Activated CD4-positive, alpha-beta T cell treated with anti-CD3 and anti-CD28 coated beads, Interleukin-10, Interleukin-2, amounts not matched to agents 100 ng/mL and 50 ng/mL, durations not matched to agents 16 hours and 8 hours (primary cell): ENCODE data around the gene TOR1AIP2.
"Not testable (repeated sequence)": the region's sequence is repeated elsewhere in the genome, so short reads cannot be mapped to it uniquely, and the experiment has no call there.

Source experiments
- DNase-seq: peaks from one replicate; pipeline ENCODE4 v3.0.0-alpha.2; 2020

The TOR1AIP2 gene

GRCh38 chr1:179875596-179876299 lies 1.9 kb downstream of the TOR1AIP2 start:
- no peak for DNase-seq

- DNase-seq: no peak
These were observed 4.2 kb downstream of the TOR1AIP2 start for GRCh38 chr1:179873438-179873851.

- DNase-seq: no peak
These were observed 5.0 kb downstream of the TOR1AIP2 start for GRCh38 chr1:179872558-179872957.

GRCh38 chr1:179871940-179872339 lies 5.7 kb downstream of the TOR1AIP2 start:
- DNase-seq: no peak

GRCh38 chr1:179870870-179871269 lies 6.7 kb downstream of the TOR1AIP2 start:
- no peak for DNase-seq

- peak; percentile 34 for DNase-seq
These were observed 9.9 kb downstream of the TOR1AIP2 start for GRCh38 chr1:179867493-179868330.

- DNase-seq: no peak
These were observed 11.0 kb downstream of the TOR1AIP2 start for GRCh38 chr1:179866616-179867015.

GRCh38 chr1:179865377-179865776 lies 12.2 kb downstream of the TOR1AIP2 start:
- DNase-seq: no peak

GRCh38 chr1:179860652-179861051 lies 17.0 kb downstream of the TOR1AIP2 start:
- no peak for DNase-seq

- DNase-seq: no peak
These were observed 20.6 kb downstream of the TOR1AIP2 start for GRCh38 chr1:179857009-179857408.

- DNase-seq: no peak
These were observed 21.3 kb downstream of the TOR1AIP2 start for GRCh38 chr1:179856296-179856695.

GRCh38 chr1:179855831-179856230 lies 21.8 kb downstream of the TOR1AIP2 start:
- not testable (repeated sequence) for DNase-seq

GRCh38 chr1:179853102-179853501 lies 24.5 kb downstream of the TOR1AIP2 start:
- DNase-seq: no peak

- DNase-seq: no peak
These were observed 29.4 kb downstream of the TOR1AIP2 start for GRCh38 chr1:179848233-179848632.

- DNase-seq: no peak
These were observed 37.5 kb downstream of the TOR1AIP2 start for GRCh38 chr1:179840107-179840506.

- DNase-seq: not testable (repeated sequence)
These were observed 40.7 kb downstream of the TOR1AIP2 start for GRCh38 chr1:179836686-179837445.

- DNase-seq: no peak
These were observed 45.5 kb downstream of the TOR1AIP2 start for GRCh38 chr1:179831852-179832699.

GRCh38 chr1:179831225-179831624 lies 46.4 kb downstream of the TOR1AIP2 start:
- no peak for DNase-seq

GRCh38 chr1:179828554-179829110 lies 49.0 kb downstream of the TOR1AIP2 start:
- DNase-seq: no peak

GRCh38 chr1:179826626-179827280 lies 50.9 kb downstream of the TOR1AIP2 start:
- no peak for DNase-seq

- no peak for DNase-seq
These were observed 51.7 kb downstream of the TOR1AIP2 start for GRCh38 chr1:179825798-179826460.
